Limb (tissue), 2 donors: Measurements from ENCODE around the gene ZNF573.
"Not testable (repeated sequence)": the region's sequence is repeated elsewhere in the genome, so short reads cannot be mapped to it uniquely, and the experiment has no call there.

Experiments used
- DNase-seq, 2 donors: peaks; one replicate each; pipeline ENCODE4 v3.0.0-alpha.2; 2016; ENCODE audit errors: extremely low spot score in 2 of 2

Gene ZNF573

DNA sequence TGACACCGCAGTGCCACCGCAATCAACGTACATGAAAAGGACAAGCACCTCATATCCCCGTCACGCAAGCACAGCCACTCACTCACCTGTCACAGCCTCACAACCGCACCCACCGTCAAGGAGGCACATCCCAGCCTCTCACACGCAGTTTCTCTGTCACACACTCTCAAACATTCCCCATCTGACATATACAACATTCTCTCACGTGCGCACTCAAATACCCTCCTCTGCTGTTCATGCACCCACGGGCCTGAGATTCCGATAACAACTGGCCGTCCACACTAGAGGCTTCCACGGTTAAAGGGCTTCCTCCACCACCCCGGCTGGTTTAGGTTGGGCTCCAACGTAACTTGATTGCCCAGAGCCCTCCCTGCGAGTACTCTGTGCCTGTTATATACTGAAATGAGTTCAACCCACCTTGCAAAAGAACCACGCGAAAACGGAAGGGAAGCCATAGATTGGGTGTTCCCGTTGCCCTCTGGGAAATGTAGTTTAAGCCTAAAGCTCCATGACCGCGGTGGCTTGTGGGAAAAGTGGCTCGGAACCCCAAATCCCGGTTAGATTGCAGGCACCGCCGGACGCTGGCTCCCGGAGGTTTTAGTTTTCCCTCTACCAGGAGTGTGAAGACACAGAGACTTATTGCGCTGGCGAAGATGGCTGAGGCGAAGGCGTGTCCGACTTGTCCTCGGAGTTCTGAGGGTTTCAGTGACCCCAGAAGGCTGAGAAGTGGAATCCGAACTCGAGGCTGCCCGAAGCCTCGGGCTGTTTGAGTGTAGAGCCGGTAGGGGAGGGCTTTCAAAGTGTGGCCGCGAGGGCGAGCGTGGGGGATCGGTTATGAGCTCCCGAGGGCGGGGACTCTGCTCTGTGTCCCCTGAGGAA lies at the start of gene ZNF573:
Gene ZNF573, minus strand, starts transcription at position 460 of the 879 bp plus-strand sequence. CDS start 5,857 bp downstream, outside the sequence.
- DNase-seq: peak; percentile 87 to 94

DNA sequence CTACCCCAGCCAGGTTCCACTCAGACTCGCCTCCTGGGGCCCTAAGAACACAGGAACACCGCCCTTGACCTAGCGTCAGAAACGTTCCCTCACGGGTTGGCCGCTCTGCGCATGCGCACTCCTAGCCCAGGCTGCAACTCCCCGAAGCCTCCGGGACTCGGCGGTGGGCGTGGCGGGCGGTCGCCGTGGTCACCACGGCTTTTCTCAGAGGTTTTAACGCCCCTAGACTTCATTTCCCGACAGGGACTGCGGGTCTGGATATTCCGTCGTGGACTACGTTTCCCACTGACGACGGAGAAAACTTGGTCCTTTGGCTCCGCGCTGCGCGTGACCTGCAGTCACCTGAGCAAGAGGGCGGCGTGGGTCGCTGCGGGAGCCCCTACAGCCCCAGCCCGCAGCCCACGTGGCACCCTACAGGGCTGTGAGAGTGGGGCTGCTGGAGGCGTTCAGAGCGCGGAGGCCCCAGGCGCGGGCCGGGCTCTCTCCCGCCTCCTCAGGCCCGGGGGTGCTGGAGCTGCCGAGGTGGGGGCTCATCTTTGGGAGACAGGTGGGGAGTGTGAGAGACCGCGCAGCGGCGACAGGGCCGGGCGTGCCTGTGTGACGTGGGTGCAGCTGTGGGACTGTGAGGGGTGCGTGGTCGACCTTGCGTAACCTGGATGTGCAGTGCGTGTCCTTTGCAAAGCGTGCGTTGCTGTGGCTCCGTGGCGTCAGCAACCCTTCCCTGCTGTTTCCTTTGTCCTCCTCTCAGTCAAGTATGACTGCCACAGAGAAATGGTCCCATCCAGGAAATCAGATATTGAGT lies 38.0 kb upstream of the ZNF573 start:
- DNase-seq: peak; percentile 83 to 90

DNA sequence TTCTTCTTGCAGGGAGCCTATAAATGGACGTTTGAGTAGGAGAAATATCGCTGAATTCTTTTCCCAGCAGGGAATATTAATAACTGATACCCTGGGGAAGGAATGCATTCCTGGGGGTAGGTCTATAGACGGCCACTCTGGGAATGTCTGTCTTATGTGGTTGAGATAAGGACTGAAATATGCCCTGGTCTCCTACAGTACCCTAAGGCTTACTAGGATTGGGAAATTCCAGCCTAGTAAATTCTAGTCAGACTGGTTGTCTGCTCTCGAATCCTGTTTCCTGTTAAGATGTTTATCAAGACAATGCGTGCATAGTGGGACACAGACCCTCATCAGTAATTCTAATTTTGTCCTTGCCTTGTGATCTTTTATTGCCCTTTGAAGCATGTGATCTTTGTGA lies 36.2 kb upstream of the ZNF573 start:
- not testable (repeated sequence) for DNase-seq

DNA sequence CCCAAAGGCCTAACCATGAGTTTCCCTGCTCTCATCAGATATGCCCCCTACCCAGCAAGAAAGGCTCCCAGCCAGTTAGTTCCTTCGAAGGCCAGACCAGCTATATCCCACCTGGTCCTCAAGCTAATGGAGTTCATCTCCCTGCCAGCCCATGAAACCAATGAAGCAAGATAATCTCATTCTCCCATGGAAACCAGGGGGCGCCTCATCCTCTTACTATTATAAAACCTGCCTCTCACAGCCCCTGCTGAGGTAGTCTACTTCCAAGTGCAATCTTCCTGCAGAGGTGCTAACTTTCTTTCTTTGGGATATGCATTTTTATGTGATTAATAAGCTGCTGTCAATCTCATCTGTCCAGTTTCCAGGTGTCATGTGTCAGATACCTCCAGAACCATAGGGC lies 34.0 kb upstream of the ZNF573 start:
- DNase-seq: no peak

- DNase-seq: no peak
Measured at GRCh38 chr19:37809366-37809765, 30.0 kb upstream of the ZNF573 start.

- no peak for DNase-seq
Measured at GRCh38 chr19:37803249-37803840, 24.0 kb upstream of the ZNF573 start.

- no peak for DNase-seq
Measured at GRCh38 chr19:37790244-37790925, 11.0 kb upstream of the ZNF573 start.

- DNase-seq: no peak
Measured at GRCh38 chr19:37778613-37779126, 716 bp downstream of the ZNF573 start.

- no peak for DNase-seq
Measured at GRCh38 chr19:37770985-37771384, 8.4 kb downstream of the ZNF573 start.

GRCh38 chr19:37763488-37763887 lies 15.9 kb downstream of the ZNF573 start:
- no peak for DNase-seq

DNA sequence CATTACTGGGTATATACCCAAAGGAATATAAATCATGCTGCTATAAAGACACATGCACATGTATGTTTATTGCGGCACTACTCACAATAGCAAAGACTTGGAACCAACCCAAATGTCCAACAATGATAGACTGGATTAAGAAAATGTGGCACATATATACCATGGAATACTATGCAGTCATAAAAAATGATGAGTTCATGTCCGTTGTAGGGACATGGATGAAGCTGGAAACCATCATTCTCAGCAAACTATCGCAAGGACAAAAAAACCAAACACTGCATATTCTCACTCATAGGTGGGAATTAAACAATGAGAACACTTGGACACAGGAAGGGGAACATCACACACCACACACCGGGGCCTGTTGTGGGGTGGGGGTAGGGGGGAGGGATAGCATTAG lies 21.7 kb downstream of the ZNF573 start:
- DNase-seq: not testable (repeated sequence)

DNA sequence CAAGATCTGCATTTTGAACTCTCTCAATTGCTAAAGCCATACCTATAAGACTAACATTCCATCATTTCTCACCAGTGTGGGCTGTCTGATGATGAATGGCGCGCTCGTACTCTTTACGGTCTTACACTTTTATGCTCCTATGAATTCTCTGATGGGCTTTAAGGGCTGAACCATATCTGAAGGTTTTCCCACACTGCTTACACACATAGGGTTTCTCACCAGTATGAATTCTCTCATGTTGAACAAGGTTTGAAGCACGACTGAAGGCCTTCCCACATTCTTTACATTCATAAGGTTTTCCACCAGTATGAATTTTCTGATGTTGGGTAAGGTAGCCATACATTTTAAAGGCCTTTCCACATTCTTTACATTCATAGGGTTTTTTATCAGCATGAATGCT lies 41.0 kb downstream of the ZNF573 start:
- no peak for DNase-seq

GRCh38 chr19:37725181-37725580 lies 54.2 kb downstream of the ZNF573 start:
- no peak for DNase-seq

DNA sequence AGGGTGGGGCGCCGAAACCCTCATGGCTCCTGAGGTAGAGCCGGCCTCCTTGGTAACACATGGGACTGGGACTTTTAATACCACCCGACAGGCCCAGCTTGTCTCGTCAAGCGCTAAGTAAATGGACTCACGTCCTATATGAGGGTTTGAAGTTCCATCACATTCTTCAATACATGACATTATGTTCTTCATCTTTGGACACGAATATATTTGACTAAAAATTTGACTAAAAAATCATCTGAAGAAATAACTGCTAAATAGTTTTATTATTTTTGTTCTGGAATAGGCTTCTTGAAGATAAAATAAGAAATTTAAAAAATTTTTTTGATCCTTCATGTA lies 59.5 kb downstream of the ZNF573 start:
- no peak for DNase-seq

DNA sequence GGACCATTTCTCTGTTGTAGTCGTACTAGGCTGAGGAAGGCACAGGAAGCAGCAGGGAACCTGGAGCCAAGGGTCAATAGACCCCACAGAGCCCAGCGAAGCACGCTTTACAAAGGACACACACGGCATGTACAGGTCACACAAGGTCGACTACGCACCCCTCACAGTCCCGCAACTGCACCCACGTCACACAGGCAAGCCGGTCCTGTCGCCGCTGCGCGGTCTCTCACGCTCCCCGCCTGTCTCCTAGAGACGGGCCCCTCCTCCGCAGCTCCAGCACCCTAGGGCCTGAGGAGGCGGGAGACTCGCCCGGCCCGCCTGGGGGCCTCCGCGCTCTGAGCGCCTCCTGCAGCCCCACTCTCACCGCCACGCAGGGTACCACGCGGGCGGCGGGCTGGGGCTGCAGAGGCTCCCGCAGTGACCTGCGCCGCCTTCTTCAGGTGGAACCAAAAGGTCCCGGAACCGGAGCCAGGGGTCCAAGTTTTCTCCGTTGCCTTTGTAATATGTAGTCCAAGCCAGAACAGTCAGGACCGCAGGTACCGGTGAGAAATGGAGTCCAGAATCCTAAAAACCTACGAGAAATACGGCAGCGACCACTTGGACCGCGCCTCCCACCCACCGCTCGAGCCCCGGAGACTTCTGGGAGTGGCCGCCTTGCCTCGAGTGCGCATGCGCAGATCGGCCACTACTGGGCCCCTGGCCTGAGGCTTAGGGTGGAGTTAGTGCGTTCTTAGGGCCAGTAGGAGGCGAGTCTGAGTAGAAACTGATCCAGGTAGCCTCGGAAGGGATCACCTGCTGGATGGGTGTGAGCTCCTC lies 60.1 kb downstream of the ZNF573 start, which contains the start of gene ZNF607:
Gene ZNF607, minus strand, starts transcription at position 651 of the 816 bp plus-strand sequence. CDS start 8,143 bp downstream, outside the sequence.
- DNase-seq: peak; percentile 94

- no peak for DNase-seq
Measured at GRCh38 chr19:37718304-37718703, 61.1 kb downstream of the ZNF573 start.

GRCh38 chr19:37716140-37716539 lies 63.2 kb downstream of the ZNF573 start:
- no peak for DNase-seq

GRCh38 chr19:37706052-37706605 lies 73.3 kb downstream of the ZNF573 start:
- no peak for DNase-seq

- no peak for DNase-seq
Measured at GRCh38 chr19:37699057-37699456, 80.3 kb downstream of the ZNF573 start.

GRCh38 chr19:37698216-37698615 lies 81.2 kb downstream of the ZNF573 start:
- peak in 1 of 2 donors; percentile 12 for DNase-seq
